Esophagus muscularis mucosa (tissue), 4 donors: ENCODE results near the gene CFAP73. TPM values are rescaled to one million over a fixed set of nuclear protein-coding genes. Genes with fewer than 3 reads are reported as not detected.

Source experiments
- DNase-seq: peaks from one replicate; pipeline ENCODE4 v3.0.0-alpha.2; 2017; ENCODE audit errors: extremely low spot score
- H3K27ac ChIP-seq, 4 donors: fragments of 200-600 bp; sonication (generic); replicated peaks in 1 of 4; 1 replicate in 3 of 4; 2 replicates in 1 of 4; pipeline ENCODE4 v1.5.1; 2016 to 2019; ENCODE audit warnings: mild to moderate bottlenecking in 1 of 4
- H3K27me3 ChIP-seq, 4 donors: fragments of 200-600 bp; sonication (generic); one replicate each; pipeline versions ENCODE4 v1.5.1 to v1.6.0; 2016 to 2019
- H3K36me3 ChIP-seq, 4 donors: fragments of 200-600 bp; sonication (generic); one replicate each; pipeline ENCODE4 v1.5.1; 2016 to 2019
- H3K4me1 ChIP-seq, 4 donors: fragments of 200-600 bp; sonication (generic); one replicate each; pipeline ENCODE4 v1.5.1; 2016 to 2019
- H3K4me3 ChIP-seq, 4 donors: fragments of 200-600 bp; sonication (generic); 1 replicate in 2 of 4; 2 replicates in 2 of 4; pipeline ENCODE4 v1.5.1; 2016 to 2019; ENCODE audit warnings: mild to moderate bottlenecking in 4 of 4, moderate library complexity in 1 of 4
- H3K9me3 ChIP-seq, 4 donors: fragments of 200-600 bp; sonication (generic); 1 replicate in 3 of 4; 2 replicates in 1 of 4; pipeline ENCODE4 v1.5.1; 2016 to 2019
- EP300 ChIP-seq: sonication (generic); formaldehyde crosslinking; IDR thresholded peaks from one replicate; pipeline ENCODE4 v1.6.1; 2017; ENCODE audit warnings: antibody characterized with exemption
- POLR2A ChIP-seq: fragments of 450-650 bp; IDR thresholded peaks from one replicate; pipeline ENCODE4 v1.6.1; 2017; ENCODE audit warnings: antibody characterized with exemption, moderate library complexity, mild to moderate bottlenecking, low read depth
- POLR2AphosphoS5 ChIP-seq, 2 donors: sonication (generic); formaldehyde crosslinking; IDR thresholded peaks; one replicate each; pipeline ENCODE4 v1.6.1; 2017; ENCODE audit warnings: antibody characterized with exemption in 2 of 2
- WGBS: methylation state at CpG from one replicate; pipeline ENCODE4 v1.1.5; 2018; 5-methylcytosine and 5-hydroxymethylcytosine counted together
- intact Hi-C: fragments of 100-400 bp; cut with DNase I; formaldehyde crosslinking; loops from one replicate; pipeline ENCODE4 v1.15.1; 2023
- total RNA-seq, 4 donors: library from RNA; depleted of rRNA; stranded (reverse); fragments of >200 nt; gene quantifications; one replicate each; pipeline versions ENCODE4 v1.1.0 to v1.2.1, GENCODE V29; 2016
- TF ChIP-seq, protein P1 (sequence below), 3 experiments: fragments of 200-600 bp in 2 of 3; fragments of 450-650 bp in 1 of 3; sonication (generic) in 2 of 3; IDR thresholded peaks; one replicate each; pipeline ENCODE4 v1.5.1; 2017 to 2019; ENCODE audit warnings: antibody characterized with exemption in 3 of 3, mild to moderate bottlenecking in 2 of 3, moderate library complexity in 1 of 3

CFAP73 gene
- total RNA-seq, 4 donors from 2014 or later, result not detected

DNA sequence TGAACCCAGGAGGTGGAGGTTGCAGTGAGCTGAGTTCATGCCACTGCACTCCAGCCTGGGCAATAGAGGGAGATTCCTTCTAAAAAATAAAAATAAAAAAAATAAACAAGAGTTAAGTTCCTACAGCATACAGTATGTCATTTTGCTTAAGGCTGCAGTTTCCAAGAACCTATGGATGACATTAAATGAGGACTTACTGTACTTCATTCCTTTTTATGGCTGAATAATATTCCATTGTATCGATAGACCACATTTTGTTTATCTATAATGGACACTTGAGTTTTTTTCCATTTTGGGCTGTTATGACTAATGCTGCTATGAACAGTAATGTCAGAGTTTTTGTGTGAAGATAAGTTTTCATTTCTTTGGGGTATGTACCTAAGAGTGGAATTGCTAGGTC lies 31.4 kb upstream of the CFAP73 start:
- Histone ChIP-seq H3K27me3 (peaks cover 0 to 49% (median 0%) of the 10 kb centered on the region in 4 donors), H3K27ac (no peak overlapping the region), H3K4me1 (no peaks in the 10 kb centered on the region), H3K4me3 (no peak overlapping the region), H3K36me3 (no peaks in the 10 kb centered on the region), H3K9me3 (peaks cover 0 to 3% (median 1%) of the 10 kb centered on the region in 4 donors)
- DNase-seq, result no peak
- no peak for TF ChIP-seq POLR2A
- TF ChIP-seq EP300, result no peak
- TF ChIP-seq, protein P1, sequence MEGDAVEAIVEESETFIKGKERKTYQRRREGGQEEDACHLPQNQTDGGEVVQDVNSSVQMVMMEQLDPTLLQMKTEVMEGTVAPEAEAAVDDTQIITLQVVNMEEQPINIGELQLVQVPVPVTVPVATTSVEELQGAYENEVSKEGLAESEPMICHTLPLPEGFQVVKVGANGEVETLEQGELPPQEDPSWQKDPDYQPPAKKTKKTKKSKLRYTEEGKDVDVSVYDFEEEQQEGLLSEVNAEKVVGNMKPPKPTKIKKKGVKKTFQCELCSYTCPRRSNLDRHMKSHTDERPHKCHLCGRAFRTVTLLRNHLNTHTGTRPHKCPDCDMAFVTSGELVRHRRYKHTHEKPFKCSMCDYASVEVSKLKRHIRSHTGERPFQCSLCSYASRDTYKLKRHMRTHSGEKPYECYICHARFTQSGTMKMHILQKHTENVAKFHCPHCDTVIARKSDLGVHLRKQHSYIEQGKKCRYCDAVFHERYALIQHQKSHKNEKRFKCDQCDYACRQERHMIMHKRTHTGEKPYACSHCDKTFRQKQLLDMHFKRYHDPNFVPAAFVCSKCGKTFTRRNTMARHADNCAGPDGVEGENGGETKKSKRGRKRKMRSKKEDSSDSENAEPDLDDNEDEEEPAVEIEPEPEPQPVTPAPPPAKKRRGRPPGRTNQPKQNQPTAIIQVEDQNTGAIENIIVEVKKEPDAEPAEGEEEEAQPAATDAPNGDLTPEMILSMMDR (IDR thresholded peaks at IDR 0.05), result no peak
- no peak for TF ChIP-seq POLR2AphosphoS5 (IDR thresholded peaks at IDR 0.05)
- 95% methylated on average over 1 of the region's 1 CpG for WGBS
- intact Hi-C loops, result no loop called here

DNA sequence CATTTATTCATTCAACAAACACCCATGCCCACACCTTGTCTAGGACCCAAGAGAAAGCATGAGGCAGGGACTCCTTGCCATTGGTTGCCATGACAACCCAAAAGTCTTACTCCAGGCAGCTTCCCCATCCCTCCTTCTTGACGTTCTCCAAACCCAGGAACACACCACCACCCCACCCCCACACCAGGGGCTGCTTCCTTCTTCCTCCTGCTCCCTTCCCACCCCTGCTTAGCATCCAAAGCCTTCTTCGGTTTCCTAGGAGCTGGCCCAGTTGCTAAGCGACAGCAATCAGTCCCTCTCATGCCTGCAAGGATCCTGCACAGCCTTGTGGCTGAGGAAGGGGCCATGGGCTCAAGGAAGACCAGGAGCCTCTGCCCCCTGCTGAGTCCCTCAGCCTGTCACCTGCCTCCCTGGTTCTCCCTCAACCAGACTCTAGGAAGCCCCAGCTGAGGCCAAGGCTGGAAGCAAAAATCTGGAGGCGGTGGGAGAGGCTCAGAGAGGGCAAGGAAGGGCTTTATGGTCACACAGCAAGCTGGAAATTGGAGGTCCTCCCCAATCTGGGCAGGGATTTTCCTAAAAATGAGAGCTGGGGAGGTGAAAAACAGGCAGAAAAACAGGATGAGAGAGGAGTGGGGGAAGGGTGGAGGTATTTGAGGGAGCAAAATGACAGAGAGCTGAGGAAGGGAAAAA lies 29.4 kb upstream of the CFAP73 start:
- no peaks in the 10 kb centered on the region for H3K4me1 ChIP-seq
- peaks cover 0 to 9% (median 5%) of the 10 kb centered on the region in 4 donors for H3K9me3 ChIP-seq
- 39% methylated on average over 4 of the region's 4 CpGs for WGBS
- H3K4me3 ChIP-seq, result no peak overlapping the region
- TF ChIP-seq, protein P1 (IDR thresholded peaks at IDR 0.05), result no peak
- no peak for TF ChIP-seq POLR2AphosphoS5 (IDR thresholded peaks at IDR 0.05)
- TF ChIP-seq POLR2A, result no peak
- no peak for TF ChIP-seq EP300
- no peak overlapping the region for H3K27ac ChIP-seq
- intact Hi-C loops, result no loop called here
- peaks cover 0 to 31% (median 0%) of the 10 kb centered on the region in 4 donors for H3K27me3 ChIP-seq
- H3K36me3 ChIP-seq, result no peaks in the 10 kb centered on the region
- DNase-seq, result no peak

DNA sequence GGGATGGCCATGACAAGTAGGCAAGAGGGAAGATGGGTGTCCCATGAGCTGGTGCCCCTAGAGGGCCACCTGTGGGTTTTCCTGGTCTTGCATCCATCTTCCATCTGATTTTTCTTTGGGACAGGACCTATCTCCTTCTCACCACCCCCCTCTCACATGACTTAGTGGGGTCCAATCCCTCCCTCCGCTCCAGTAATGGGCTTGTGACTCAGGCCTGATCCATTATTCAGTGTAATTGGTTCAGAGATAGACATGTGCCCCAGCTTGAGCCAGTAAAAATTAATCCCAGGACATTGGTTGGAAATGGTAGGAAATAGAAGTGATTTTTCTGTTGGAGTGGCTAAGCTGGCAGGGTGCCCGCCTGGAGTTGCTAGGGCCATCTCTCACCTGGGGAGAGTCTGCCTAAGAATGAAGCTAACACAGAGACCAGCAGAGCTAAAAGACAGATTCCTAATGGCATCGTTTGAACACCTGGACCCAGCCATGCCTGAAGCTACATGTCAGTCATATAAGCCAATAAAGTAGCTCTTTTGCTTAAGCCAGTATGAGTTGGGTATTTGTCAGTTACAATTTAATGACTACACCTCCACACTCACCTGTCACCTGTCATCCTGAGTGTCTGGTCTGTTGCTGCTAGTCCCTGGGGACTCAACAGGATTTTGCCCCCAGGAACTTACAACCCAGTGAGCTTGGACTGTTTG lies 28.7 kb upstream of the CFAP73 start:
- intact Hi-C loops, result no loop called here
- Histone ChIP-seq H3K9me3 (peaks cover 0 to 9% (median 5%) of the 10 kb centered on the region in 4 donors), H3K27me3 (peaks cover 0 to 26% (median 0%) of the 10 kb centered on the region in 4 donors), H3K4me3 (no peak overlapping the region), H3K27ac (no peak overlapping the region), H3K4me1 (no peaks in the 10 kb centered on the region), H3K36me3 (no peaks in the 10 kb centered on the region)
- TF ChIP-seq POLR2AphosphoS5 (IDR thresholded peaks at IDR 0.05) (no peak), EP300 (no peak), POLR2A (no peak)
- TF ChIP-seq, protein P1 (IDR thresholded peaks at IDR 0.05), result no peak
- WGBS, result 61% methylated on average over 3 of the region's 3 CpGs
- DNase-seq, result no peak

DNA sequence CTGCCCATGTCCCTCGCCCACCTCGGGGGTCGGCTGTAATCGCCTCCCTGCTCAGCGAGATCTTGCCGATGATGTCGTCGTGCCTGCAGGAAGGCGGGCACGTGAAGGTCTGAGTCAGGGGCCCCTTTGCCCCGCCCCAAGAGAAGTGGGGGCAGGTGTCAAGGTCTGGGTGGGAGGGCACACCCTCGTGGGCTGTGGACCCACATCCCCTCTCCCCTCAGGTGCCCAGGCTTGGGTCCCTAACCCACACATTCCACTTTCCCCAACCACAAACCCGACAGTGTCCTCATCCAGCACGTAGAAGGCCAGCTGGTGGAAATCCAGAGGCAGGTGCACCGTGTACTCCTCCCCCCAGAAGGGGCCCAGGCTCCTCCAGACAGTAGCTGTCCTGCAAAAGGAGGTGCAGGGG lies 21.7 kb upstream of the CFAP73 start:
- no peak for DNase-seq
- Histone ChIP-seq H3K27ac (no peak overlapping the region), H3K27me3 (peaks cover 0 to 49% (median 0%) of the 10 kb centered on the region in 4 donors), H3K4me3 (no peak overlapping the region), H3K4me1 (no peaks in the 10 kb centered on the region), H3K36me3 (no peaks in the 10 kb centered on the region), H3K9me3 (peaks cover 0 to 9% (median 5%) of the 10 kb centered on the region in 4 donors)
- WGBS, result 31% methylated on average over 14 of the region's 15 CpGs
- intact Hi-C loops, result no loop called here
- TF ChIP-seq, protein P1 (IDR thresholded peaks at IDR 0.05), result no peak
- TF ChIP-seq EP300, result no peak
- no peak for TF ChIP-seq POLR2A
- TF ChIP-seq POLR2AphosphoS5 (IDR thresholded peaks at IDR 0.05), result no peak
